ENCODE measurements around the gene CYP2A7.

The CYP2A7 gene

GRCh38 chr19:40872209-40872608 lies 9.8 kb downstream of the CYP2A7 start:
- ChIA-PET CTCF (interaction anchor here (1.2 to 2.0 kb wide), 2 partner anchors 10 to 66 kb away, joined by 3 to 5 read pairs; no protein-coding TSS in a partner anchor), POLR2A (interaction anchor here (1.0 kb wide), 1 partner anchor 32 kb away, joined by 3 read pairs; no protein-coding TSS in a partner anchor)
- peak; percentile 59; the same call in 1 of the 2 replicates for TF ChIP-seq ZBTB17 (tag by site-specific recombination; IDR thresholded peaks at IDR 0.05)
- 0 out of 2 replicates have a peak, but pooled peaks have one; percentile 12 for TF ChIP-seq ZNF660 (tag by site-specific recombination; IDR thresholded peaks at IDR 0.05)
- peak; percentile 93 for TF ChIP-seq GLIS1 (tag by site-specific recombination; IDR thresholded peaks at IDR 0.05)
- no peak for TF ChIP-seq ZNF148 (tag by site-specific recombination; IDR thresholded peaks at IDR 0.05; ENCODE audit: borderline replicate concordance)
- TF ChIP-seq ZNF292 (tag by site-specific recombination; IDR thresholded peaks at IDR 0.05; ENCODE audit: borderline replicate concordance, low read depth), result no peak
- peak; percentile 72 for TF ChIP-seq OSR2 (tag by site-specific recombination; IDR thresholded peaks at IDR 0.05)
- no peaks in the 10 kb centered on the region for H3K4me1 ChIP-seq (ENCODE audit: control insufficient read depth, insufficient read depth, low read length)
- H3K27ac ChIP-seq (ENCODE audit: extremely low read depth, low read depth, low read length), result no peak overlapping the region
- H3K9me3 ChIP-seq (ENCODE audit: control insufficient read depth, insufficient read depth, low read depth, low read length), result no peaks in the 10 kb centered on the region
- H3K36me3 ChIP-seq (ENCODE audit: control insufficient read depth in 2 of 2, insufficient read depth in 1 of 2, low read length in 2 of 2), result no peaks in the 10 kb centered on the region
- no peak overlapping the region for H3K4me3 ChIP-seq (ENCODE audit: low read depth, low read length)

GRCh38 chr19:40867701-40868100 lies 14.3 kb downstream of the CYP2A7 start:
- CTCF ChIA-PET, result interaction anchor here (0.6 kb wide), 2 partner anchors 30 to 49 kb away, joined by 4 read pairs; no protein-coding TSS in a partner anchor

More at GRCh38 chr19:40867701-40868100, 14.3 kb downstream of the CYP2A7 start:
- H3K36me3 ChIP-seq (ENCODE audit: control insufficient read depth in 2 of 2, insufficient read depth in 1 of 2, low read length in 2 of 2), result no peaks in the 10 kb centered on the region
- H3K27ac ChIP-seq (ENCODE audit: extremely low read depth, low read depth, low read length), result no peak overlapping the region
- H3K9me3 ChIP-seq (ENCODE audit: control insufficient read depth, insufficient read depth, low read depth, low read length), result no peaks in the 10 kb centered on the region
- POLR2A ChIA-PET, result no interaction called here
- TF ChIP-seq TCF7L2 (IDR thresholded peaks at IDR 0.05; ENCODE audit: borderline replicate concordance, low read depth, low read length), result no peak
- TF ChIP-seq EGR2 (tag by site-specific recombination; IDR thresholded peaks at IDR 0.05; ENCODE audit: low read depth), result peak; percentile 84
- no peak for TF ChIP-seq MYNN (tag by site-specific recombination; IDR thresholded peaks at IDR 0.05; ENCODE audit: borderline replicate concordance)
- TF ChIP-seq KLF10 (tag by site-specific recombination; IDR thresholded peaks at IDR 0.05), result no peak
- TF ChIP-seq YY2 (tag by site-specific recombination; IDR thresholded peaks at IDR 0.05), result no peak
- TF ChIP-seq ZBTB10 (tag by site-specific recombination; IDR thresholded peaks at IDR 0.05), result no peak
- no peak for TF ChIP-seq ZNF248 (tag by site-specific recombination; IDR thresholded peaks at IDR 0.05)
- TF ChIP-seq PRDM4 (tag by site-specific recombination; IDR thresholded peaks at IDR 0.05), result no peak
- TF ChIP-seq ZEB2 (tag by site-specific recombination; IDR thresholded peaks at IDR 0.05), result no peak
- no peak for TF ChIP-seq ZBTB48 (tag by site-specific recombination; IDR thresholded peaks at IDR 0.05)
- TF ChIP-seq ZBTB21 (tag by site-specific recombination; IDR thresholded peaks at IDR 0.05), result no peak
- TF ChIP-seq ZNF138 (tag by site-specific recombination; IDR thresholded peaks at IDR 0.05; ENCODE audit: borderline replicate concordance), result no peak
- TF ChIP-seq ZFHX2 (tag by site-specific recombination; conservative IDR thresholded peaks at IDR 0.05), result peak; percentile 88
- TF ChIP-seq ZSCAN16 (tag by site-specific recombination; IDR thresholded peaks at IDR 0.05), result no peak
- TF ChIP-seq ZNF555 (tag by site-specific recombination; conservative IDR thresholded peaks at IDR 0.05), result no peak
- no peak for TF ChIP-seq ZSCAN18 (tag by site-specific recombination; IDR thresholded peaks at IDR 0.05)
- H3K4me1 ChIP-seq (ENCODE audit: control insufficient read depth, insufficient read depth, low read length), result peaks cover 12% of the 10 kb centered on the region
- H3K4me3 ChIP-seq (ENCODE audit: low read depth, low read length), result no peak overlapping the region
